GM04504 (cell line): ENCODE results near the gene TMEM176B.
"Not testable (repeated sequence)": the region's sequence is repeated elsewhere in the genome, so short reads cannot be mapped to it uniquely, and the experiment has no call there.

Experiments
- DNase-seq: peaks from one replicate; pipeline ENCODE4 v3.0.0-alpha.2; 2012; ENCODE audit warnings: low read depth

TMEM176B gene

GRCh38 chr7:150823043-150823442 lies 22.9 kb upstream of the TMEM176B start:
- no peak for DNase-seq

GRCh38 chr7:150820578-150821198 lies 20.5 kb upstream of the TMEM176B start:
- no peak for DNase-seq

DNA sequence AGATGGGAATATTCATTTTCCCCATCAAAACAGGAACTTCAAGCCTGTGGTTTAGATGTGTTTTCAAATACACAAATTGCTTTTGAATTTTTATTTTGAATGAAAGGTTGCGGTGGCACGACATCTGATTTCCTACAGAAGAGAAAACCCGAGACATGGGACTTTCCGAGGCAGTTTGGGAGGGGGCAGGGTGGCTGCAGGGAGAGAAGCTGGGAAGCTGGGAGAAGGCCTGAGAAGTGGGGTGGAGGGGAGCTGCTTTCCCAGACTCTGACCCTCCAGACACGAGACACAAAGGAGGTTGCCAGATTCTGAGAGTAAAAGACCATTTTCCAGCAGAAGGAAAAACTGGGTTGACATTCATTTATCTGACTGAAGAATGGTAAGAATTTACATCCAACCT lies 20.0 kb upstream of the TMEM176B start:
- no peak for DNase-seq

DNA sequence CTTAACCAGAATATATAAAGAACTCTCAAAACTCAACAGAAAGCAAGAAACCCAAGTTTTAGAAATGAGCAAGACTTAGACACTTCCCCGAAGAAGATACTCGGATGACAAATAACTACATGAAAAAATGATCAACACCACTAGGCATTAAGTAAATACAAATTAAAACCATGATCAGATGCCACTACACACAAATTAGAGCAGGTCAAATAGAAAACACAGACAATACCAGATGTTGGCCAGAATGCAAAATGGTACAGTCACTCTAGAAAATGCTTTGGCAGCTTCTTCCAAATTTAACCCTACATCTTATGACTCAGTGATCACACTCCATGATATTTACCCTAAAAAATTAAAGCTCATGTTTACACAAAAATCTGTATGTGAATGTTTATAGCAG lies 18.8 kb upstream of the TMEM176B start:
- no peak for DNase-seq

DNA sequence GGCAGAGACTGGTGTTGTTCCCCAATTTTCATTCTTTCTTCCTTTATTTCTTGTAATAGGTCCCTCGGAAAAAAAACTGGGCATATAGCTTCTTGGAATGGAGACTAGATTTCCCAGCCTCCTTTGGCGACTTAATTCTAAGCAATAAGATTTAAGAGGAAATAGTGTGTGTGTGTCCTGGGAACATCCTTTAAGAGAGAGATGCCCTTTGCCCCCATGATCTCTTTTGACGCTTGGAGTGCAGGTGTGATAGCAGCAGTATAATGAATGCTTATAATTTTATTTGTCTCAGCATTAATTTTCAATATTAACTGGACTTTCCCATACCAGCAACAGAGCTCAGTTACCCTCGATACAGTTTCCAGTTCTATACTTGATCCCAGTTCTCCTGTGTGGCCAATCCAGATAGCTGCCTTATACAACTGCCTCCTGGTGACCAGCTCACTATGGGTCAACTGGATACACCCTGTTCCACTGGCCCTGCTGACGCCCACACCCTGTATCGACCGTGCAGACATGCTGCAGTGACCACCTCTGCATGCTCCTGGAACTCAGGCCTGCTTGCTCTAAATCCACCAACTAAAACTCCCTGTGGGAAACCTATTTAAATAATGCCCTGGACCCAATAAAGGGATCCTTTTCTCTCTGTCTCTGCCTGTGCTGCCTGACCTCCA lies 14.3 kb upstream of the TMEM176B start:
- no peak for DNase-seq

GRCh38 chr7:150807616-150808438 lies 7.7 kb upstream of the TMEM176B start:
- DNase-seq: not testable (repeated sequence)

- DNase-seq: no peak
Observed at GRCh38 chr7:150806863-150807262, 6.7 kb upstream of the TMEM176B start.

DNA sequence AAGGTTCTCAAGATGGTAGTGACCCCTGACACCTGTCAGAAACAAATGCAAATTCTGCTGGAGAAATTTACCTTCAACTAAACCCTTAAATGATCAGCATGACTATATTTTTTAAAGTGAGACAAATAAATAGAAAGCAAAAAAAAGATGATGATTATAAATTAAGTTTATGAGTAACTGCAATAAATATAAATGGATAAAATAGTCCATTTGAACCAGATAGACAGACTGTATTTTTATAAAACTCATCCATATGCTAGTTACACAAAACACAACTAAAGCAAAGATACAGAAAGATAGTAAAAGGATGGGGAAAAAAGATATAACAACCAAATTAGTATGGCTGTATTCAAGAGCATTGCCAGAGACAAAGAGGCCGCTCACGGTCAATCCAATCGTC lies 6.3 kb upstream of the TMEM176B start:
- no peak for DNase-seq

- no peak for DNase-seq
Observed at GRCh38 chr7:150805864-150806263, 5.7 kb upstream of the TMEM176B start.

GRCh38 chr7:150804802-150805201 lies 4.6 kb upstream of the TMEM176B start:
- no peak for DNase-seq

- no peak for DNase-seq
Observed at GRCh38 chr7:150803161-150803860, 3.1 kb upstream of the TMEM176B start.

DNA sequence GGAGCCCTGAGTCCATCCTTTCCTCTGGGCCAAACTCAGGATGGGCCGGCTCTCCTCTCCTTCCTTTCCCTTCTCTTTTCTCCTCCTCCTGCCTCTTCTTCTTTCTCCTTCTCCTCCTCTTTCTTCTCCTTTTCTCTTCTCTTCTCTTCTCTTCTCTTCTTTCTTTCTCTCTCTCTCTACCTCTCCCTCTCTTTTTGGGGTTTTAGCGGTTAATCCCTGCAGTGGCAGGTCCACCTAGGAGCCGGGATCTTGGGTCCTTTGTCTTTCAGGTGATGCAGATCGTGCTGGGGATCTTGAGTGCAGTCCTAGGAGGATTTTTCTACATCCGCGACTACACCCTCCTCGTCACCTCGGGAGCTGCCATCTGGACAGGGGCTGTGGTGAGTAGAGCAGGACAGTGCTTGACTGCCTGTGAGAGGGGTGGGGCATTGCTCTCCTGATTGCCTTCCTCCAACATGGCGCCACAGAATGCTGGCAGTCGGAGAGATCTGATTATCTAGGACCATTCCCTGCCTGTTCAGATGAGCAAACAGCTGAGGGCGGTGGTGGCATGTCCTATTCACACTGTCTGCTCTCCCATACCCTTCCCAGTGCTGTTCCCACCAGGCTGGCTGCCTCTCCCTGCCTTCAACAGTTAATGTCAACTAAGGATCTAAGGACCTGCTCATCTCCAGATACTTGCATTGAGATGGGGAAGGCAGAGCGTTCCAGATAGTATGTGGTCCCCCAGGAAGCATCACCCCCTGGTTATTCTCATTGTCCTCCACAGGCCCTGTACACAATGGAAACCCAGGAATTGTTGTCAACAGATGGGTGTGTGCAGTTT lies 2.0 kb upstream of the TMEM176B start:
- no peak for DNase-seq

DNA sequence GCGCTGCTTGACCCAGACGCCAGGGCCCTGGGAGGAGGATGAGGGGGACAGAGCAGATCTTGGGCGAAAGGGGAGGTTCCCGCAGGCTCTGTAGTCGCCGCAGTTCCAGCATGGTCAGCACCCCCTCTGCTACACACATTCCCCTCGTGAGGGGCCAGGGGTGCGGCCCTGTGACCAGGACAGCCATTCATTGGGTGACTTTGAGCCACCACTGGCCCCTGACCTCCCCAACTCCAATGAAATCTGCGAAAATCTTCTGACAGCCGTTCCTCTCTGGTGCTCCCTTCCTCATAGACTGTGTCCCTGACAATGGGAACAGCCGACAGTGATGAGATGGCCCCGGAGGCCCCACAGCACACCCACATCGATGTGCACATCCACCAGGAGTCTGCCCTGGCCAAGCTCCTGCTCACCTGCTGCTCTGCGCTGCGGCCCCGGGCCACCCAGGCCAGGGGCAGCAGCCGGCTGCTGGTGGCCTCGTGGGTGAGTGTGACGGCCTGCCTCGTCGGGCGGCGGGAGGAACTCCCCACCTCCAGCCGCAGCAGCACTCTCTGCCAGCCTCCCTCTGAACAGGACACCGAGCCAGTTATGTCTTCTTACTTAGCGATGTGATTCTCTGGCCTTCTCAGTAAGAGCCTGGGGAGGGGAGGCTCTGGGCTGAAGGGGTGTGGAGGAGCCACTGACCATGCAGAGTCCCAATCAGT lies 1.2 kb upstream of the TMEM176B start:
- DNase-seq: no peak

DNA sequence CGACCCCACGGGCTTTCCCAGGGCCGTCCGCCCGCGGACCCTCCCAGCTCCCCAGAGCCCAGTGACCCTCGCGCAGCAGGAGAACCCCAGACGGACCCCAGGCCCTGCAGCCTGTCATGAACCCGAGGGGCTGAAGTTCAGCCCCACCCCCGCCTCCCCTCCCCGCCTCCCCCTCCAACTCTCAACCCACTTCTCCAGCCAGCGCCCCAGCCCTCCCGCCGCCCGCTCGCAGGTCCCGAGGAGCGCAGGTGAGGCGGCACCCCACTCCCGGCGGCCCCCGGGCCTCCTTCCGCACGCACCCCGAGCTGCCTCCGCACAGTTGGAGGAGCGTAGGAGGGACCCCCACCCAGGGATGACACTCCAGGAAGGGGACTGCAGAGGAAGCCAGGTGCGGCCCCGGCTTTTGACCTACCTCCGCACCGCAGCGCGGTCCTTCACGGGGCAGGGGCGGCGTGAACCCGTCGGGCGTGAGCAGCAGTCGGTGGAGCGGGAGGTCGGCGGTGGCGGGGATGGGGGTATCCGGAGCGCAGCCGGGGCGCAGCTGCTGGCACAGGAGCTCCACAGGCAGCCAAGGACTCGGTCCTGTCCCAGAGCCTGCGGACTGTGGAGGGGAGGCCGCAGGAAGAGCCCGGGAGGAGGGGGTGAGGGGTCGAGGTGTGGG lies 547 bp upstream of the TMEM176B start, which contains the start of gene TMEM176A:
TSS of gene TMEM176A (plus strand) at position 189 of the 661 bp plus-strand sequence. CDS start 782 bp downstream, outside the sequence.
- no peak for DNase-seq

GRCh38 chr7:150799156-150799555 lies 1.0 kb downstream of the TMEM176B start:
- no peak for DNase-seq

GRCh38 chr7:150797661-150798060 lies 2.5 kb downstream of the TMEM176B start:
- no peak for DNase-seq

- DNase-seq: no peak
Observed at GRCh38 chr7:150793569-150794238, 6.5 kb downstream of the TMEM176B start.

GRCh38 chr7:150791746-150792452 lies 8.3 kb downstream of the TMEM176B start:
- DNase-seq: no peak

- DNase-seq: no peak
Observed at GRCh38 chr7:150791304-150791703, 8.9 kb downstream of the TMEM176B start.
